H9 (cell line): ENCODE data around the gene SPEM3. TPM values are rescaled to one million over a fixed set of nuclear protein-coding genes. Genes with fewer than 3 reads are reported as not detected.

ENCODE experiments used
- DNase-seq: peaks from one replicate; pipeline ENCODE4 v3.0.0-alpha.2; 2017
- H2AFZ ChIP-seq: one replicate; pipeline ENCODE4 v1.6.1; 2013; ENCODE audit warnings: mild to moderate bottlenecking, low read length, control low read depth, moderate library complexity
- H2AK5ac ChIP-seq: 2 replicates; pipeline ENCODE4 v1.6.1; 2013; ENCODE audit warnings: low read length, control low read depth, mixed read lengths; ENCODE audit not compliant: insufficient read length
- H2BK120ac ChIP-seq: one replicate; pipeline ENCODE4 v1.6.1; 2013; ENCODE audit warnings: low read depth, mild to moderate bottlenecking, low read length, control low read depth, inconsistent platforms; ENCODE audit not compliant: poor library complexity, severe bottlenecking
- H2BK12ac ChIP-seq: 2 replicates; pipeline ENCODE4 v1.6.1; 2013; ENCODE audit warnings: low read length, control low read depth, mixed read lengths, low read depth; ENCODE audit not compliant: insufficient read length
- H2BK15ac ChIP-seq: 2 replicates; pipeline ENCODE4 v1.6.1; 2013; ENCODE audit warnings: low read depth, low read length, control low read depth
- H2BK20ac ChIP-seq: one replicate; pipeline ENCODE4 v1.6.1; 2013; ENCODE audit warnings: low read depth, mild to moderate bottlenecking, low read length, control low read depth, inconsistent platforms; ENCODE audit not compliant: poor library complexity, severe bottlenecking
- H2BK5ac ChIP-seq: 2 replicates; pipeline ENCODE4 v1.6.1; 2013; ENCODE audit warnings: low read length, control low read depth, mixed read lengths; ENCODE audit not compliant: insufficient read length
- H3K14ac ChIP-seq: 2 replicates; pipeline ENCODE4 v1.6.1; 2013; ENCODE audit warnings: low read length, control low read depth; ENCODE audit not compliant: insufficient read depth
- H3K18ac ChIP-seq: 2 replicates; pipeline ENCODE4 v1.6.1; 2013; ENCODE audit warnings: low read depth, mild to moderate bottlenecking, mixed read lengths, low read length, control low read depth; ENCODE audit not compliant: insufficient read length
- H3K23ac ChIP-seq: 2 replicates; pipeline ENCODE4 v1.6.1; 2013; ENCODE audit warnings: low read length, control low read depth, mixed read lengths, low read depth; ENCODE audit not compliant: insufficient read length
- H3K23me2 ChIP-seq: 2 replicates; pipeline ENCODE4 v1.6.1; 2013; ENCODE audit warnings: low read depth, mild to moderate bottlenecking, mixed read lengths, low read length, control low read depth; ENCODE audit not compliant: insufficient read length, poor library complexity, severe bottlenecking
- H3K27ac ChIP-seq: 2 replicates; pipeline ENCODE4 v1.5.1; 2013; ENCODE audit warnings: low read length, control low read depth, mixed read lengths, low read depth; ENCODE audit not compliant: insufficient read length
- H3K27me3 ChIP-seq: 2 replicates; pipeline ENCODE4 v1.6.1; 2013; ENCODE audit warnings: low read length, control low read depth, inconsistent platforms; ENCODE audit not compliant: insufficient read depth
- H3K4ac ChIP-seq: 2 replicates; pipeline ENCODE4 v1.6.1; 2013; ENCODE audit warnings: low read depth, mild to moderate bottlenecking, control low read depth, inconsistent platforms, low read length, moderate library complexity
- H3K4me1 ChIP-seq: 2 replicates; pipeline ENCODE4 v1.6.1; 2013; ENCODE audit warnings: low read length, control low read depth, inconsistent platforms; ENCODE audit not compliant: insufficient read depth
- H3K4me2 ChIP-seq: 2 replicates; pipeline ENCODE4 v1.6.1; 2013; ENCODE audit warnings: low read length, control low read depth, mixed read lengths; ENCODE audit not compliant: insufficient read length, insufficient read depth
- H3K56ac ChIP-seq: 2 replicates; pipeline ENCODE4 v1.6.1; 2013; ENCODE audit warnings: low read depth, mild to moderate bottlenecking, mixed read lengths, low read length, control low read depth; ENCODE audit not compliant: insufficient read length
- H3K79me1 ChIP-seq: 2 replicates; pipeline ENCODE4 v1.6.1; 2013; ENCODE audit warnings: low read depth, mild to moderate bottlenecking, moderate library complexity, low read length, control low read depth, inconsistent platforms; ENCODE audit not compliant: insufficient read depth, poor library complexity, severe bottlenecking
- H3K79me2 ChIP-seq: 2 replicates; pipeline ENCODE4 v1.6.1; 2013; ENCODE audit warnings: low read length, control low read depth, inconsistent platforms; ENCODE audit not compliant: insufficient read depth
- H3K9ac ChIP-seq: 2 replicates; pipeline ENCODE4 v1.6.1; 2013; ENCODE audit warnings: low read length, control low read depth, mixed read lengths; ENCODE audit not compliant: insufficient read length; ENCODE audit errors: extremely low read depth
- H3K9me3 ChIP-seq: one replicate; pipeline ENCODE4 v1.6.1; 2013; ENCODE audit warnings: low read depth, low read length, inconsistent platforms; ENCODE audit not compliant: control insufficient read depth
- H3T11ph ChIP-seq: one replicate; pipeline ENCODE4 v1.6.1; 2013; ENCODE audit warnings: mild to moderate bottlenecking, low read length, control low read depth, inconsistent platforms
- H4K20me1 ChIP-seq: one replicate; pipeline ENCODE4 v1.6.1; 2013; ENCODE audit not compliant: control insufficient read depth, insufficient read length, insufficient read depth
- H4K5ac ChIP-seq: 2 replicates; pipeline ENCODE4 v1.6.1; 2013; ENCODE audit warnings: low read depth, mild to moderate bottlenecking, mixed read lengths, low read length, control low read depth; ENCODE audit not compliant: insufficient read length
- H4K8ac ChIP-seq: replicated peaks from 2 replicates; pipeline ENCODE4 v1.6.1; 2013; ENCODE audit warnings: low read length, control low read depth, mixed read lengths, low read depth; ENCODE audit not compliant: insufficient read length
- H4K91ac ChIP-seq: 2 replicates; pipeline ENCODE4 v1.6.1; 2013; ENCODE audit warnings: low read depth, mild to moderate bottlenecking, moderate library complexity, mixed read lengths, low read length, control low read depth; ENCODE audit not compliant: insufficient read length
- H3K27ac Mint-ChIP-seq, 3 experiments: 2 replicates in 2 of 3; 3 replicates in 1 of 3; pipeline ENCODE4 v1.8.0; 2020 to 2021; ENCODE audit warnings: mixed read lengths in 3 of 3, mild to moderate bottlenecking in 1 of 3, moderate library complexity in 1 of 3
- H3K27me3 Mint-ChIP-seq: 2 replicates; pipeline ENCODE4 v1.8.0; 2021; ENCODE audit warnings: low read depth, mild to moderate bottlenecking, moderate library complexity, mixed read lengths
- H3K36me3 Mint-ChIP-seq, 3 experiments: 2 replicates in 2 of 3; 3 replicates in 1 of 3; pipeline ENCODE4 v1.8.0; 2020 to 2021; ENCODE audit warnings: low read depth in 3 of 3, mixed read lengths in 3 of 3; ENCODE audit not compliant: insufficient read depth in 1 of 3
- H3K4me1 Mint-ChIP-seq, 2 experiments: 2 replicates each; pipeline ENCODE4 v1.8.0; 2020; ENCODE audit warnings: mixed read lengths in 2 of 2
- H3K4me3 Mint-ChIP-seq, 2 experiments: 2 replicates in 1 of 2; 3 replicates in 1 of 2; pipeline ENCODE4 v1.8.0; 2020 to 2021; ENCODE audit warnings: mild to moderate bottlenecking in 2 of 2, mixed read lengths in 2 of 2, moderate library complexity in 1 of 2
- H3K9me3 Mint-ChIP-seq, 2 experiments: 2 replicates in 1 of 2; 3 replicates in 1 of 2; pipeline ENCODE4 v1.8.0; 2020; ENCODE audit warnings: mild to moderate bottlenecking in 2 of 2, mixed read lengths in 2 of 2, moderate library complexity in 1 of 2
- WGBS: extraction: QIAGEN DNeasy Blood & Tissue Kit; methylation state at CpG from one replicate; pipeline ENCODE4 v1.1.7; 2013; ENCODE audit warnings: missing lambda C conversion rate, low lambda C conversion rate, mixed read lengths; ENCODE audit not compliant: insufficient read length; ENCODE audit errors: extremely low coverage; 5-methylcytosine and 5-hydroxymethylcytosine counted together
- total RNA-seq: library from RNA; stranded (reverse); gene quantifications from 2 replicates; pipeline ENCODE4 v1.2.1, GENCODE V29; 2021
- TF ChIP-seq, protein P1 (sequence below): fragments of 200-600 bp; sonication (generic); conservative IDR thresholded peaks from 3 replicates; pipeline ENCODE4 v1.8.0; 2021; ENCODE audit warnings: antibody characterized with exemption, mild to moderate bottlenecking

Gene SPEM3
- total RNA-seq, 1 experiment from 2014 or later = not detected

DNA sequence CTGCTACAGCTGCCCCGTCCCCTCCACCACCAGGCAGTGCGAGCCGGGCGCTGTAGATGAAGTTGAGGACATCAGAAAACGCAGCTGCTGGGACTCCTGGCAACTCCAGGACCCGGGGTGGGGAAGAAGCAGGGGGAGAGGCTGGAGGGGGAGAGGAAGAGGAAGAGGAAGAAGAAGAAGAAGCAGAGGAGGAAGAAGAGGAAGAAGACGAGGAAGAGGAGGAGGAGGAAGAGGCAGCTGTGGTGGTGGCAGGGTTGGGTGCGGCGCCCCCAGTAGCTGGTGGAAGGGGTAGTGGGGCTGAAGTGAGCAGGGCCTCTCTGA lies 37.6 kb downstream of the SPEM3 start:
- Histone ChIP-seq H2BK12ac (no peak overlapping the region), H3K9me3 (no peaks in the 10 kb centered on the region), H3K4ac (no peak overlapping the region), H3K27me3 (no peaks in the 10 kb centered on the region), H2AFZ (no peak overlapping the region), H3K4me2 (no peak overlapping the region), H3K27ac (no peak overlapping the region), H3K79me1 (no peaks in the 10 kb centered on the region), H4K20me1 (peaks cover 2% of the 10 kb centered on the region), H2BK5ac (no peak overlapping the region), H3K79me2 (no peaks in the 10 kb centered on the region), H3K18ac (no peak overlapping the region), H4K5ac (no peak overlapping the region), H4K8ac (no peak overlapping the region), H3K14ac (no peak overlapping the region; the same call in 1 of the 2 replicates), H3T11ph (no peak overlapping the region), H3K23ac (no peak overlapping the region), H3K9ac (no peak overlapping the region), H2BK15ac (no peak overlapping the region), H4K91ac (no peak overlapping the region), H2BK120ac (no peak overlapping the region), H3K4me1 (peaks cover 3% of the 10 kb centered on the region; the same call in 1 of the 2 replicates), H2AK5ac (no peak overlapping the region), H2BK20ac (no peak overlapping the region), H3K56ac (no peak overlapping the region), H3K23me2 (no peaks in the 10 kb centered on the region)
- H3K36me3 Mint-ChIP-seq = peaks cover 2 to 19% (median 18%) of the 10 kb centered on the region in 3 experiments; a peak in 5 of 7 replicates
- no peak overlapping the region for H3K4me3 Mint-ChIP-seq
- H3K9me3 Mint-ChIP-seq = no peaks in the 10 kb centered on the region
- peaks cover 3 to 7% of the 10 kb centered on the region in 2 experiments for H3K4me1 Mint-ChIP-seq
- no peaks in the 10 kb centered on the region for H3K27me3 Mint-ChIP-seq
- H3K27ac Mint-ChIP-seq = no peak overlapping the region
- TF ChIP-seq, protein P1, sequence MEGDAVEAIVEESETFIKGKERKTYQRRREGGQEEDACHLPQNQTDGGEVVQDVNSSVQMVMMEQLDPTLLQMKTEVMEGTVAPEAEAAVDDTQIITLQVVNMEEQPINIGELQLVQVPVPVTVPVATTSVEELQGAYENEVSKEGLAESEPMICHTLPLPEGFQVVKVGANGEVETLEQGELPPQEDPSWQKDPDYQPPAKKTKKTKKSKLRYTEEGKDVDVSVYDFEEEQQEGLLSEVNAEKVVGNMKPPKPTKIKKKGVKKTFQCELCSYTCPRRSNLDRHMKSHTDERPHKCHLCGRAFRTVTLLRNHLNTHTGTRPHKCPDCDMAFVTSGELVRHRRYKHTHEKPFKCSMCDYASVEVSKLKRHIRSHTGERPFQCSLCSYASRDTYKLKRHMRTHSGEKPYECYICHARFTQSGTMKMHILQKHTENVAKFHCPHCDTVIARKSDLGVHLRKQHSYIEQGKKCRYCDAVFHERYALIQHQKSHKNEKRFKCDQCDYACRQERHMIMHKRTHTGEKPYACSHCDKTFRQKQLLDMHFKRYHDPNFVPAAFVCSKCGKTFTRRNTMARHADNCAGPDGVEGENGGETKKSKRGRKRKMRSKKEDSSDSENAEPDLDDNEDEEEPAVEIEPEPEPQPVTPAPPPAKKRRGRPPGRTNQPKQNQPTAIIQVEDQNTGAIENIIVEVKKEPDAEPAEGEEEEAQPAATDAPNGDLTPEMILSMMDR = no peak
- no peak for DNase-seq
- WGBS = no CpG with 5 or more reads among the region's 9 CpGs
